Measurements from ENCODE around the gene AMN1.
"Not testable (repeated sequence)": the region's sequence is repeated elsewhere in the genome, so short reads cannot be mapped to it uniquely, and the experiment has no call there.

Gene AMN1

GRCh38 chr12:31728917-31729640 is at the start of gene AMN1:
TSS of gene AMN1 (minus strand) at chr12:31729021. CDS start at chr12:31729008, 13 bp downstream.
- DNase-seq = peak; percentile 80 to 97

- DNase-seq = no peak
Observed at GRCh38 chr12:31773867-31774266, 45.0 kb upstream of the AMN1 start.

DNA sequence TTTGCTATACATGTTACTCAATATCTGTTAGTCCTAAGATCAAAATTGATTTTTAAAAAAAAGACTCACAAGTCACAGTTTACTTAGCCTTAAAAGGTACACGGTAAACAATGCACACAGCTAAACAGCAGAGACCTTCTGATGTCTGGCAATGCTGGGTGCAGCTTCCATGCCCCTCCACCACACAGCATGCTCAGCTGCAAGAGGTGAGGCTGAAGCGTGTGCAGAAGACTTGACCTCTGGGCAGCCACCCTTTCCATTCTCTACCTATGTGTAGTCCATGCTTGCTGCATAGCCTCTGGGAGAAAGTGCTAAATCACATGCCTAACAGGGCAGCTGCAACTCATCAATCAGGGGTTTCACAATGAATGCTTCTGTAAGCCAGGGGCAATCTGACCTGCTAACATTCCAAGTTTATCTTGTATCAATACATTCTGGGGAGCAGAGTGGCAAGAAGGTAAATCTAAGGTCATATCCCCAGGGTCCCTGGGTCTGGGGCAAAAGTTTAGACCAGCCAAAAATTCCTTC is 44.5 kb upstream of the AMN1 start:
- no peak for DNase-seq

DNA sequence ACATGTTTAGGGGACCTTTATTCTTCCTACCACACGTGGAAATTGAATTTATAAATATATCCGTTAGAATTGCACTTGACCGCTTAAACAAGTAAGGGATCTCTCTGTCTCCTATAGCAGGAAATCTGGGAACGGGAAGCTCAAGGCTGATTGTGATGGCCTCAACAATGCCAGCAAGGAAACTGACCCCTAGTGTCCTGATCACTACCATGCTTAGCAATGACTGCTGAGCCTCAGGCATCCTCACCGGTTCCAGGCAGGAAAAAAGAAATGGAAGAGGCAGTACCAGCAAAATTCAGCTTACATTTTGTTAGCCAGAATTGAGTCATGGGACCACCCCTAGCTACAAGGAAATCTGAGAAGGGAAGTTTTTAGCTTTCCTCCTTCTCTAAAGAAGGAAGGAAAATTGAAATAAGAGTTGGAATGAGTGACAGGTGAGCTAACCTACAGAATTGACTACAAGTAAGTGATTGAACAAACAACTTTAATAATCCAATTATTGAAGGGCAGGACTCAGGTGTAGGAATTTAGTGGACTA is 43.9 kb upstream of the AMN1 start:
- no peak for DNase-seq

DNA sequence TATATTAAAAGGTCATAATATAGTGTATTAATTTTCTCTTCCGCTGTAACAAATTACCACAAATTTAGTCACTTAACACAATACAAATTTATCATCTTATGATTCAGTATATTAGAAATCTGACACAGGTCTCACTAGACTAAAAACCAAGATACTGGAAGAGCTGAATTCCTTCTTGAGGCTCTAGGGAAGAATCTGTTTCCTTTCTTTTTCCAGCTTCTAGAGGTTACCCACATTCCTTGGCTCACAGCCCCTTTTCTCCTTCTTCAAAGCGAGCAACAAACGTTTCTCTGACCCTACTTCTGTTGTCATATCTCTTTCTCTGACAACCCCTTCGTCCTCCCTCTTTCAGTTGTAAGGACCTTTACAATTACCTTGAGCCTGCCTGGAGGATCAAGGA is 43.4 kb upstream of the AMN1 start:
- no peak for DNase-seq

GRCh38 chr12:31768046-31768445 is 39.2 kb upstream of the AMN1 start:
- DNase-seq = no peak

DNA sequence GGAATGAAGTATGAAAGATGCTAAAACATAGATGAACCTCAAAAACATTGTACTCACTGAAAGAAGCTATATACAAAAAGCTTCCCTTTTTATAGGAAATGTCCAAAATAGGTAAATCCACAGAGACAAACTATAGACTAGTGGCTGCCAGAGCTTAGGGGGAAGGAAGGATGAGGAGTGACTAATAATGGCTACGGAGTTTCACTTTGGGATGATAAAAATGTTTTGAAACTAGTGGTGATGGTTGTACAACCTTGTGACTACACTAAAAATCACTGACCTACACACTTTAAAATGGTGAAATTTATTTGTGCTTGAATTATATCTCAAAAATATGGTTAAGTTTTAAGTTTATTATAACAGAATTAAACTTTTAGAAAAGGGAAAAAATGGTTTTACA is 37.1 kb upstream of the AMN1 start:
- DNase-seq = no peak

GRCh38 chr12:31759632-31760459 is 31.0 kb upstream of the AMN1 start:
- DNase-seq = no peak

DNA sequence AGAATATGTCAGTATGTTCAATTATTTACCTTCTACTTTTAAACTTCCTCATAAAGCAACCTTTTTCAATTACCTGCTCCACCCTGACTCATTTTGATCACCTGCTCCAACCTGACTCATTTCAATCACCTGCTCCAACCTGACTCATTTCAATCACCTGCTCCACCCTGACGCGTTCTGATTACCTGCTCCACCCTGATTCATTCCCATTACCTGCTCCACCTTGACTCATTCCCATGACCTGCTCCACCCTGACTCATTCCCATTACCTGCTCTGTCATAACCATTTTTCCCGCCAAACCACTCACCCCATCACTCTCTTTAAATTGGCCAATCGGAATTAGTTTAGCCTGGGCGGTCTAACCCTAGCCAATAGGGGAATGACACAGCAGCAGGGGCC is 29.5 kb upstream of the AMN1 start:
- DNase-seq = not testable (repeated sequence)

GRCh38 chr12:31756977-31757420 is 28.2 kb upstream of the AMN1 start:
- no peak for DNase-seq

DNA sequence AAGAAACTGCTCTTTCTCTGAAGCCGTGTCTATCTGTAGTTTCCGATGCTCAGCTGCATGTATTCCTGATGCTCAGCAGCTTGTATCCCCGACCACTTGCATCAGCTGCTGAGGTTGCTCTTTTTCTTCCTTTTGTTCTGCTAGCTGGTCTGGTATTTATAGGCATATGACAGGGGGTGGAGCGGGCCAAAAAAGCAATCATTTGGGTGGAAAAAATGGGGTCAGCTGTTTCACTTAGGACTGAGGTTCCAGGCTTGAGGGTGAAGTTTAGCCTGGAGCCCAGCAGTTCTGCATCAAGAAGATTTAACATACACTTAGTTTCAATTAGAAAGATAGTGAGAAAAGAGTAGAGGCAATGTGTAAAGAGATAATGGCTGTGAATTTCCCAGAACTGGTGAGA is 23.6 kb upstream of the AMN1 start:
- no peak for DNase-seq

- DNase-seq = no peak
Observed at GRCh38 chr12:31751085-31751484, 22.3 kb upstream of the AMN1 start.

- DNase-seq = no peak
Observed at GRCh38 chr12:31750747-31751039, 21.9 kb upstream of the AMN1 start.

GRCh38 chr12:31749024-31749704 is 20.3 kb upstream of the AMN1 start:
- no peak for DNase-seq

GRCh38 chr12:31745242-31745641 is 16.4 kb upstream of the AMN1 start:
- DNase-seq = no peak

GRCh38 chr12:31744363-31744762 is 15.5 kb upstream of the AMN1 start:
- DNase-seq = not testable (repeated sequence)

DNA sequence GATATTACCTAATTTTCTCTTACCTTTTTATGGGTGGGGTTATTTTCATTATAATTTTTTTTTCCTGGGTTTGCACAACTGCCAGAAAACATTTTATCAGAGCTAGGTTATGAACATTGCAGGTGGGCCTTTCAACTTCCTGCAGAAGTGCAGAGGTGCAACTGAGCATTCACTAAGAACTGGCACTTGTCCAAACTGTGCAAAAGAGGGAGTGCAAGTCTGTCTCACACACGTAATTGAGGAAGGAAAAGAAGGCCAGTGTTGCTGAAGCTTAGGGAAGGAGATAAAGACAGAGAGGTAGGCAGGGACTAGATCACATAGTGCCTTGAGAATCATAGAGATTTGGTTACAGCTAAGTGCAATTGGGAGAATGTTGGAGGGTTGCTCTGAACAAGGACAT is 14.1 kb upstream of the AMN1 start:
- DNase-seq = no peak

GRCh38 chr12:31740628-31741027 is 11.8 kb upstream of the AMN1 start:
- DNase-seq = no peak

GRCh38 chr12:31737763-31738162 is 8.9 kb upstream of the AMN1 start:
- DNase-seq = no peak

- no peak for DNase-seq
Observed at GRCh38 chr12:31737345-31737744, 8.5 kb upstream of the AMN1 start.

DNA sequence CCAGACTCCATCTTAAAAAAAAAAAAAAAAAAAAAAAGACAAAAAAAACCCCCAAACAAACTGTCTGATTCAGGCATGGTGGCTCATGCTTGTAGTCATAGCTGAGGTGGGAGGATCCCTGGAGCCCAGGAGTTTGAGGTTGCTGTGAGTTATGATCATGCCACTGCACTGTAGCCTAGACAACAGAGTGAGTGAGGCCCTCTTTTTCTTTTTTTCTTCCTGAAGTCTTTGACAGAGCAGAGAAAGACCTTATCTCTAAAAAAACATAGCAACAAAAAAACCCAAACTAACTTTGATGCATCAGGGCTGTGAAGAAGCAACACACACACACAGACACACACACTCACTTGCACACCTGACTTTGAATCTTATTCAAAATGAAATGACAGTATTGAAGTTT is 7.7 kb upstream of the AMN1 start:
- DNase-seq = no peak

- DNase-seq = not testable (repeated sequence)
Observed at GRCh38 chr12:31733549-31734432, 5.0 kb upstream of the AMN1 start.
